ENCODE measurements around the gene XPO4.
"Not testable (repeated sequence)": the region's sequence is repeated elsewhere in the genome, so short reads cannot be mapped to it uniquely, and the experiment has no call there.

- not testable (repeated sequence) for TF ChIP-seq CTCF (IDR thresholded peaks at IDR 0.05; ENCODE audit: low read depth, low read length); EZH2phosphoT487 (IDR thresholded peaks at IDR 0.05; ENCODE audit: low read depth)
These were observed 22.8 kb upstream of the XPO4 start for GRCh38 chr13:20925395-20925790.

Measured in OCI-LY3 (cell line).